ENCODE measurements around the gene PIH1D1. TPM values are rescaled to one million over a fixed set of nuclear protein-coding genes. Genes with fewer than 3 reads are reported as not detected.

The PIH1D1 gene
- total RNA-seq, 1 experiment from 2014 or later: 153 TPM

- TF ChIP-seq ZNF425 (CRISPR knock-in tag; conservative IDR thresholded peaks at IDR 0.05): no peak
- TF ChIP-seq IRF1 (CRISPR knock-in tag; IDR thresholded peaks at IDR 0.05): no peak
- TF ChIP-seq TEAD4 (CRISPR knock-in tag; IDR thresholded peaks at IDR 0.05): no peak
- no peak for TF ChIP-seq FOXJ3 (CRISPR knock-in tag; IDR thresholded peaks at IDR 0.05; ENCODE audit: borderline replicate concordance)
- no peak for TF ChIP-seq ZNF317 (CRISPR knock-in tag; IDR thresholded peaks at IDR 0.05; ENCODE audit: borderline replicate concordance, low read depth)
- TF ChIP-seq TCF7 (CRISPR knock-in tag; IDR thresholded peaks at IDR 0.05; ENCODE audit: low read depth): 0 out of 2 replicates have a peak, but pooled peaks have one; percentile 29
- TF ChIP-seq GABPB1 (CRISPR knock-in tag; IDR thresholded peaks at IDR 0.05): peak; percentile 39; the same call in 1 of the 2 replicates
- no peak for TF ChIP-seq OVOL2 (CRISPR knock-in tag; IDR thresholded peaks at IDR 0.05; ENCODE audit: borderline replicate concordance)
- no peak for TF ChIP-seq AFF4 (CRISPR knock-in tag; IDR thresholded peaks at IDR 0.05; ENCODE audit: borderline replicate concordance)
- no peak; the same call in 1 of the 2 replicates for TF ChIP-seq ARID4B (CRISPR knock-in tag; IDR thresholded peaks at IDR 0.05; ENCODE audit: borderline replicate concordance)
- peak; percentile 27; the same call in 1 of the 2 replicates for TF ChIP-seq FOXP1 (CRISPR knock-in tag; IDR thresholded peaks at IDR 0.05; ENCODE audit: borderline replicate concordance)
- no peak for TF ChIP-seq AR (CRISPR knock-in tag; IDR thresholded peaks at IDR 0.05)
- TF ChIP-seq HMGXB4 (CRISPR knock-in tag; IDR thresholded peaks at IDR 0.05): no peak
- no peak for TF ChIP-seq CBFB (CRISPR knock-in tag; IDR thresholded peaks at IDR 0.05; ENCODE audit: low read depth)
- TF ChIP-seq PREB (CRISPR knock-in tag; IDR thresholded peaks at IDR 0.05; ENCODE audit: borderline replicate concordance): no peak
- TF ChIP-seq FOXP4 (CRISPR knock-in tag; IDR thresholded peaks at IDR 0.05): 0 out of 2 replicates have a peak, but pooled peaks have one; percentile 40
- TF ChIP-seq SP1 (CRISPR knock-in tag; conservative IDR thresholded peaks at IDR 0.05): peak; percentile 81
These were observed at the start of gene PIH1D1 (continued) for GRCh38 chr19:49451430-49452181.
